Liver (tissue), 9 donors: ENCODE measurements around the gene MTERF1. TPM values are rescaled to one million over a fixed set of nuclear protein-coding genes. Genes with fewer than 3 reads are reported as not detected.

Experiments
- DNase-seq: peaks from one replicate; pipeline ENCODE4 v3.0.0-alpha.2; 2017; ENCODE audit warnings: low spot score
- H3K27ac ChIP-seq, 2 donors: one replicate each; pipeline ENCODE4 v1.7.0; 2013; ENCODE audit warnings: inconsistent platforms in 2 of 2, low read length in 2 of 2, control low read depth in 1 of 2, low read depth in 1 of 2, mild to moderate bottlenecking in 1 of 2
- H3K27me3 ChIP-seq, 4 donors: one replicate each; pipeline versions ENCODE4 v1.6.1 to v1.7.0; 2013; ENCODE audit warnings: low read length in 3 of 4, inconsistent platforms in 1 of 4, mild to moderate bottlenecking in 1 of 4, moderate library complexity in 1 of 4; ENCODE audit not compliant: control insufficient read depth in 4 of 4, insufficient read depth in 4 of 4
- H3K36me3 ChIP-seq, 4 donors: one replicate each; pipeline versions ENCODE4 v1.6.1 to v1.7.0; 2013; ENCODE audit warnings: low read length in 3 of 4, mild to moderate bottlenecking in 3 of 4, low read depth in 1 of 4, moderate library complexity in 1 of 4; ENCODE audit not compliant: control insufficient read depth in 4 of 4, insufficient read depth in 3 of 4
- H3K4me1 ChIP-seq, 4 donors: one replicate each; pipeline versions ENCODE4 v1.6.1 to v1.7.0; 2013; ENCODE audit warnings: low read length in 3 of 4, mild to moderate bottlenecking in 3 of 4, moderate library complexity in 1 of 4; ENCODE audit not compliant: control insufficient read depth in 4 of 4, insufficient read depth in 4 of 4
- H3K4me3 ChIP-seq, 3 donors: one replicate each; pipeline versions ENCODE4 v1.6.1 to v1.7.0; 2013; ENCODE audit warnings: low read length in 3 of 3, control low read depth in 1 of 3, low read depth in 1 of 3, mild to moderate bottlenecking in 1 of 3
- H3K9ac ChIP-seq, 2 donors: one replicate each; pipeline ENCODE4 v1.7.0; 2013; ENCODE audit warnings: low read length in 2 of 2, mild to moderate bottlenecking in 2 of 2, moderate library complexity in 2 of 2, control low read depth in 1 of 2, low read depth in 1 of 2
- H3K9me3 ChIP-seq, 4 donors: one replicate each; pipeline versions ENCODE4 v1.6.1 to v1.7.0; 2013; ENCODE audit warnings: low read length in 3 of 4; ENCODE audit not compliant: control insufficient read depth in 4 of 4
- FOXA1 ChIP-seq: IDR thresholded peaks from 2 replicates; pipeline ENCODE4 v1.6.1; 2016; ENCODE audit warnings: antibody characterized with exemption
- FOXA2 ChIP-seq: IDR thresholded peaks from 2 replicates; pipeline ENCODE4 v1.6.1; 2016; ENCODE audit warnings: antibody characterized with exemption
- GABPA ChIP-seq, 2 donors: IDR thresholded peaks in 1 of 2; conservative IDR thresholded peaks in 1 of 2; 2 replicates each; pipeline ENCODE4 v1.6.1; 2016; ENCODE audit warnings: antibody characterized with exemption in 2 of 2, mild to moderate bottlenecking in 1 of 2, moderate library complexity in 1 of 2
- HNF4A ChIP-seq, 2 donors: conservative IDR thresholded peaks; 2 replicates each; pipeline ENCODE4 v1.6.1; 2016; ENCODE audit warnings: antibody characterized with exemption in 2 of 2, mild to moderate bottlenecking in 2 of 2
- HNF4G ChIP-seq: IDR thresholded peaks from 2 replicates; pipeline ENCODE4 v1.6.1; 2016; ENCODE audit warnings: antibody characterized with exemption
- NR2F2 ChIP-seq: IDR thresholded peaks from 2 replicates; pipeline ENCODE4 v1.6.1; 2016; ENCODE audit warnings: antibody characterized with exemption
- RAD21 ChIP-seq, 2 donors: IDR thresholded peaks; 2 replicates each; pipeline ENCODE4 v1.6.1; 2016; ENCODE audit warnings: antibody characterized with exemption in 2 of 2, mild to moderate bottlenecking in 2 of 2
- RXRA ChIP-seq, 2 donors: IDR thresholded peaks; 2 replicates each; pipeline ENCODE4 v1.6.1; 2017 to 2018; ENCODE audit warnings: antibody characterized with exemption in 2 of 2, mild to moderate bottlenecking in 1 of 2
- SP1 ChIP-seq: IDR thresholded peaks from 2 replicates; pipeline ENCODE4 v1.6.1; 2018; ENCODE audit warnings: antibody characterized with exemption, mild to moderate bottlenecking
- TAF1 ChIP-seq: conservative IDR thresholded peaks from 2 replicates; pipeline ENCODE4 v1.6.1; 2016; ENCODE audit warnings: antibody characterized with exemption, mild to moderate bottlenecking
- YY1 ChIP-seq: IDR thresholded peaks from 2 replicates; pipeline ENCODE4 v1.6.1; 2016; ENCODE audit warnings: antibody characterized with exemption, mild to moderate bottlenecking
- WGBS: extraction: QIAGEN DNeasy Blood & Tissue Kit; methylation state at CpG from one replicate; pipeline ENCODE4 v1.1.7; 2013; 5-methylcytosine and 5-hydroxymethylcytosine counted together
- polyA plus RNA-seq, 2 donors: library from polyadenylated mRNA; stranded (reverse) in 1 of 2; unstranded in 1 of 2; fragments of 200-250 nt in 1 of 2; fragments of >200 nt in 1 of 2; fragmentation: Nextera tagmentation in 1 of 2; extraction: Ambion mirVana in 1 of 2; gene quantifications; one replicate each; pipeline versions ENCODE4 v1.2.1 to v1.2.3, GENCODE V29; 2013 to 2015
- total RNA-seq, 2 donors: library from RNA; depleted of rRNA; stranded (reverse); fragments of >200 nt; gene quantifications; one replicate each; pipeline ENCODE4 v1.2.3, GENCODE V29; 2014
- TF ChIP-seq, protein P1 (sequence below): fragments of 150-350 bp; IDR thresholded peaks from 2 replicates; pipeline ENCODE4 v1.5.1; 2017; ENCODE audit warnings: improper control_type of control experiment, low read depth, low read length; ENCODE audit not compliant: missing input control
- TF ChIP-seq, protein P2 (sequence below): IDR thresholded peaks from 2 replicates; pipeline ENCODE4 v1.6.1; 2016; ENCODE audit warnings: antibody characterized with exemption
- TF ChIP-seq, protein P3 (sequence below): IDR thresholded peaks from 2 replicates; pipeline ENCODE4 v1.6.1; 2016; ENCODE audit warnings: antibody characterized with exemption, mild to moderate bottlenecking
- TF ChIP-seq, protein P4 (sequence below): IDR thresholded peaks from 2 replicates; pipeline ENCODE4 v1.6.1; 2016; ENCODE audit warnings: antibody characterized with exemption
- donor health status: healthy.
- donor health status: healthy.
- donor health status: healthy.
- donor health status: healthy.
- donor health status: healthy.

MTERF1 gene
- total and polyA plus RNA-seq, 4 donors: 5.8 to 9.1 (median 6.4) TPM

DNA sequence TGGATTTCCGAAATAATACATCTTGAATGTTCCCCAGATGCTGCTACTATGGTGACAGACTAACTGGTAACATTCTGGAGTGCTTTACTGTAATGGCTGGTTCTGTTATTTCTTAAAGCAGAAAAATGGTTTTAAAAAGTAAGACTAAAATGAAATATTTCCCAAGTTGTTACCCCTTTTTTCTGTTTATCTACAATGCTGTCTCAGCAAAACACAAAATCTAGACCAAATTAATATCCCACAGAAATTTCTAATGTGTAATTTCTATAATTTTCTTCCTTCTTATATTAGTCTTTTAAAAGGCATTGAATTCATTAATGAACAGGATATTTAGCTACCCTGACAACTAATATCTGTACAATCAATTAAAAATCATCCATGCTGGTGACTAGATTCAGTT, 19.1 kb upstream of the MTERF1 start:
- TF ChIP-seq, protein P1, sequence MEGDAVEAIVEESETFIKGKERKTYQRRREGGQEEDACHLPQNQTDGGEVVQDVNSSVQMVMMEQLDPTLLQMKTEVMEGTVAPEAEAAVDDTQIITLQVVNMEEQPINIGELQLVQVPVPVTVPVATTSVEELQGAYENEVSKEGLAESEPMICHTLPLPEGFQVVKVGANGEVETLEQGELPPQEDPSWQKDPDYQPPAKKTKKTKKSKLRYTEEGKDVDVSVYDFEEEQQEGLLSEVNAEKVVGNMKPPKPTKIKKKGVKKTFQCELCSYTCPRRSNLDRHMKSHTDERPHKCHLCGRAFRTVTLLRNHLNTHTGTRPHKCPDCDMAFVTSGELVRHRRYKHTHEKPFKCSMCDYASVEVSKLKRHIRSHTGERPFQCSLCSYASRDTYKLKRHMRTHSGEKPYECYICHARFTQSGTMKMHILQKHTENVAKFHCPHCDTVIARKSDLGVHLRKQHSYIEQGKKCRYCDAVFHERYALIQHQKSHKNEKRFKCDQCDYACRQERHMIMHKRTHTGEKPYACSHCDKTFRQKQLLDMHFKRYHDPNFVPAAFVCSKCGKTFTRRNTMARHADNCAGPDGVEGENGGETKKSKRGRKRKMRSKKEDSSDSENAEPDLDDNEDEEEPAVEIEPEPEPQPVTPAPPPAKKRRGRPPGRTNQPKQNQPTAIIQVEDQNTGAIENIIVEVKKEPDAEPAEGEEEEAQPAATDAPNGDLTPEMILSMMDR: no peak
- TF ChIP-seq FOXA1: no peak
- no peak for TF ChIP-seq HNF4A (conservative IDR thresholded peaks at IDR 0.05)
- TF ChIP-seq, protein P2, sequence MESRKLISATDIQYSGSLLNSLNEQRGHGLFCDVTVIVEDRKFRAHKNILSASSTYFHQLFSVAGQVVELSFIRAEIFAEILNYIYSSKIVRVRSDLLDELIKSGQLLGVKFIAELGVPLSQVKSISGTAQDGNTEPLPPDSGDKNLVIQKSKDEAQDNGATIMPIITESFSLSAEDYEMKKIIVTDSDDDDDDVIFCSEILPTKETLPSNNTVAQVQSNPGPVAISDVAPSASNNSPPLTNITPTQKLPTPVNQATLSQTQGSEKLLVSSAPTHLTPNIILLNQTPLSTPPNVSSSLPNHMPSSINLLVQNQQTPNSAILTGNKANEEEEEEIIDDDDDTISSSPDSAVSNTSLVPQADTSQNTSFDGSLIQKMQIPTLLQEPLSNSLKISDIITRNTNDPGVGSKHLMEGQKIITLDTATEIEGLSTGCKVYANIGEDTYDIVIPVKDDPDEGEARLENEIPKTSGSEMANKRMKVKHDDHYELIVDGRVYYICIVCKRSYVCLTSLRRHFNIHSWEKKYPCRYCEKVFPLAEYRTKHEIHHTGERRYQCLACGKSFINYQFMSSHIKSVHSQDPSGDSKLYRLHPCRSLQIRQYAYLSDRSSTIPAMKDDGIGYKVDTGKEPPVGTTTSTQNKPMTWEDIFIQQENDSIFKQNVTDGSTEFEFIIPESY: no peak
- TF ChIP-seq, protein P3, sequence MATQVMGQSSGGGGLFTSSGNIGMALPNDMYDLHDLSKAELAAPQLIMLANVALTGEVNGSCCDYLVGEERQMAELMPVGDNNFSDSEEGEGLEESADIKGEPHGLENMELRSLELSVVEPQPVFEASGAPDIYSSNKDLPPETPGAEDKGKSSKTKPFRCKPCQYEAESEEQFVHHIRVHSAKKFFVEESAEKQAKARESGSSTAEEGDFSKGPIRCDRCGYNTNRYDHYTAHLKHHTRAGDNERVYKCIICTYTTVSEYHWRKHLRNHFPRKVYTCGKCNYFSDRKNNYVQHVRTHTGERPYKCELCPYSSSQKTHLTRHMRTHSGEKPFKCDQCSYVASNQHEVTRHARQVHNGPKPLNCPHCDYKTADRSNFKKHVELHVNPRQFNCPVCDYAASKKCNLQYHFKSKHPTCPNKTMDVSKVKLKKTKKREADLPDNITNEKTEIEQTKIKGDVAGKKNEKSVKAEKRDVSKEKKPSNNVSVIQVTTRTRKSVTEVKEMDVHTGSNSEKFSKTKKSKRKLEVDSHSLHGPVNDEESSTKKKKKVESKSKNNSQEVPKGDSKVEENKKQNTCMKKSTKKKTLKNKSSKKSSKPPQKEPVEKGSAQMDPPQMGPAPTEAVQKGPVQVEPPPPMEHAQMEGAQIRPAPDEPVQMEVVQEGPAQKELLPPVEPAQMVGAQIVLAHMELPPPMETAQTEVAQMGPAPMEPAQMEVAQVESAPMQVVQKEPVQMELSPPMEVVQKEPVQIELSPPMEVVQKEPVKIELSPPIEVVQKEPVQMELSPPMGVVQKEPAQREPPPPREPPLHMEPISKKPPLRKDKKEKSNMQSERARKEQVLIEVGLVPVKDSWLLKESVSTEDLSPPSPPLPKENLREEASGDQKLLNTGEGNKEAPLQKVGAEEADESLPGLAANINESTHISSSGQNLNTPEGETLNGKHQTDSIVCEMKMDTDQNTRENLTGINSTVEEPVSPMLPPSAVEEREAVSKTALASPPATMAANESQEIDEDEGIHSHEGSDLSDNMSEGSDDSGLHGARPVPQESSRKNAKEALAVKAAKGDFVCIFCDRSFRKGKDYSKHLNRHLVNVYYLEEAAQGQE: no peak
- TF ChIP-seq RAD21 (IDR thresholded peaks at IDR 0.05): no peak
- TF ChIP-seq GABPA (IDR thresholded peaks at IDR 0.05 in 1 of 2, conservative IDR thresholded peaks at IDR 0.05 in 1 of 2): no peak
- TF ChIP-seq SP1: no peak
- TF ChIP-seq NR2F2: no peak
- TF ChIP-seq HNF4G: no peak
- TF ChIP-seq, protein P4, sequence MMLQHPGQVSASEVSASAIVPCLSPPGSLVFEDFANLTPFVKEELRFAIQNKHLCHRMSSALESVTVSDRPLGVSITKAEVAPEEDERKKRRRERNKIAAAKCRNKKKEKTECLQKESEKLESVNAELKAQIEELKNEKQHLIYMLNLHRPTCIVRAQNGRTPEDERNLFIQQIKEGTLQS: no peak
- no peak for TF ChIP-seq TAF1
- TF ChIP-seq FOXA2: no peak
- TF ChIP-seq RXRA (IDR thresholded peaks at IDR 0.05): no peak
- no peaks in the 10 kb centered on the region for H3K36me3 ChIP-seq
- no peaks in the 10 kb centered on the region for H3K27me3 ChIP-seq
- H3K9me3 ChIP-seq: no peaks in the 10 kb centered on the region
- no peak for DNase-seq
- no peaks in the 10 kb centered on the region for H3K4me1 ChIP-seq
- H3K27ac ChIP-seq: no peak overlapping the region
- 72% methylated on average over 1 of the region's 1 CpG for WGBS
- H3K9ac ChIP-seq: no peak overlapping the region
- no peak overlapping the region for H3K4me3 ChIP-seq

DNA sequence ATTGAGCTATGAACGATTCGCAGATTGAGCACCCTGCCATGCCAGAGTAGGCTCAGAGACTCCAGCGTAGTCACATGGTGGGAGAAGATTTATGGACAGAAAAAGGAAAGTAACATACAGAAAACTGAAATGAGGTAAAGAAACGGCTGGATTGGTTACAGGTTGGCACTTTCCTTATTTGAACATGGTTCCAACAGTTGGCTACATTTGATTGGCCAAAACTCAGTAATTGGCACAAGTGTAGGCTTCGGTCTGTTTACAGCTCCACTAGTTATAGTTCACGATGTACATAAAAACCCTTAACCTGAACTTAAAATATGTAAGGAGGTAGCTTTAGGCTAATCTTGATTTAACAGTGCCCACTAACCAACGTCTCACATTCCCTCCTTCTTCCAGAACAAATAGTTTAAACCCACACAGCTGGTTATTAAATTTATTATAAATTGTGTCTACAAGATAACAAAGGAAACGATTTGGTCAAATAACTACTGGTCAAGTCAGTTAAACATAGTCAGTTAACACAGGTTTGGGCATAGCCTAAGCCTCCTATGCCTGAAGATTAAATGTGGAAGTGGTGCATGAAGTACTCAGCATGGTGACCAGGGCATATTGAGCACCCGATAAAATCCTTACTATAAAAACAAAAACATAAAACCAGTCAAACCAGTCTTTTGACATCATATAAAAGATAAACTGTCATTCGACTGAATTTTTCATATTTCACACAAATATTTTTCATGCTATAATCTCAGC, 17.9 kb upstream of the MTERF1 start:
- H3K9ac ChIP-seq: no peak overlapping the region
- H3K4me1 ChIP-seq: no peaks in the 10 kb centered on the region
- WGBS: 75% methylated on average over 10 of the region's 10 CpGs
- H3K27me3 ChIP-seq: no peaks in the 10 kb centered on the region
- DNase-seq: no peak
- H3K9me3 ChIP-seq: no peaks in the 10 kb centered on the region
- H3K36me3 ChIP-seq: no peaks in the 10 kb centered on the region
- H3K27ac ChIP-seq: no peak overlapping the region
- H3K4me3 ChIP-seq: no peak overlapping the region
- TF ChIP-seq YY1 (no peak), NR2F2 (no peak), RAD21 (IDR thresholded peaks at IDR 0.05) (no peak), FOXA2 (no peak)
- TF ChIP-seq, protein P2: no peak
- TF ChIP-seq, protein P3: no peak
